Fibroblast of lung (primary cell): ENCODE measurements around the gene MSI2. TPM values are rescaled to one million over a fixed set of nuclear protein-coding genes. Genes with fewer than 3 reads are reported as not detected.

Experiments
- DNase-seq, 2 donors: peaks; one replicate each; pipeline versions ENCODE4 v3.0.0 to v3.0.0-alpha.2; 2010; ENCODE audit warnings: low read depth in 2 of 2
- H2AFZ ChIP-seq: 2 replicates; pipeline ENCODE4 v1.5.1; 2012; ENCODE audit warnings: low read length, control low read depth, inconsistent platforms
- H3K27ac ChIP-seq: 2 replicates; pipeline ENCODE4 v1.5.1; 2011; ENCODE audit warnings: low read length, control low read depth; ENCODE audit not compliant: insufficient read depth
- H3K27me3 ChIP-seq: 2 replicates; pipeline ENCODE4 v1.5.1; 2011; ENCODE audit warnings: mild to moderate bottlenecking, low read length; ENCODE audit not compliant: control insufficient read depth, insufficient read depth
- H3K36me3 ChIP-seq: 2 replicates; pipeline ENCODE4 v1.5.1; 2011; ENCODE audit warnings: low read length; ENCODE audit not compliant: control insufficient read depth, insufficient read depth
- H3K4me1 ChIP-seq: 2 replicates; pipeline ENCODE4 v1.5.1; 2011; ENCODE audit warnings: low read length; ENCODE audit not compliant: control insufficient read depth, insufficient read depth; ENCODE audit errors: extremely low read depth
- H3K4me2 ChIP-seq: 2 replicates; pipeline ENCODE4 v1.5.1; 2011; ENCODE audit warnings: low read length, control low read depth; ENCODE audit not compliant: insufficient read depth; ENCODE audit errors: extremely low read depth
- H3K4me3 ChIP-seq, 4 experiments: fragments of 200-600 bp in 1 of 4; sonication (generic) in 1 of 4; replicated peaks in 1 of 4; 2 replicates each; pipeline ENCODE4 v1.5.1; 2011 to 2016; ENCODE audit warnings: low read length in 4 of 4, low read depth in 3 of 4, mild to moderate bottlenecking in 3 of 4, control low read depth in 2 of 4, inconsistent platforms in 1 of 4, mixed read lengths in 1 of 4; ENCODE audit not compliant: insufficient read depth in 1 of 4; ENCODE audit errors: control extremely low read depth in 1 of 4
- H3K79me2 ChIP-seq: 2 replicates; pipeline ENCODE4 v1.5.1; 2012; ENCODE audit warnings: mild to moderate bottlenecking, low read length, inconsistent platforms; ENCODE audit not compliant: control insufficient read depth, insufficient read depth
- H3K9ac ChIP-seq: 2 replicates; pipeline ENCODE4 v1.5.1; 2011; ENCODE audit warnings: mild to moderate bottlenecking, low read length, control low read depth; ENCODE audit not compliant: insufficient read depth
- H3K9me3 ChIP-seq: 2 replicates; pipeline ENCODE4 v1.5.1; 2012; ENCODE audit warnings: low read depth, low read length; ENCODE audit not compliant: control insufficient read depth, insufficient read depth
- H4K20me1 ChIP-seq: 2 replicates; pipeline ENCODE4 v1.5.1; 2011; ENCODE audit warnings: low read length; ENCODE audit not compliant: control insufficient read depth, insufficient read depth; ENCODE audit errors: extremely low read depth
- CTCF ChIP-seq, 2 donors: IDR thresholded peaks in 1 of 2; conservative IDR thresholded peaks in 1 of 2; 1 replicate in 1 of 2; 2 replicates in 1 of 2; pipeline ENCODE4 v1.5.1; 2011 to 2012; ENCODE audit warnings: low read length in 2 of 2, control low read depth in 1 of 2, inconsistent platforms in 1 of 2, low read depth in 1 of 2, mild to moderate bottlenecking in 1 of 2
- EZH2 ChIP-seq: IDR thresholded peaks from 2 replicates; pipeline ENCODE4 v1.5.1; 2012; ENCODE audit warnings: low read length, control low read depth, mild to moderate bottlenecking; ENCODE audit errors: missing control alignments
- polyA plus RNA-seq, 2 donors: library from polyadenylated mRNA; depleted of rRNA in 1 of 2; stranded (reverse) in 1 of 2; unstranded in 1 of 2; fragments of >200 nt; gene quantifications; 2 replicates each; pipeline ENCODE4 v1.2.1, GENCODE V29; 2011 to 2012; ENCODE audit warnings: missing spikeins in 1 of 2
- total RNA-seq: library from RNA; depleted of rRNA; stranded (reverse); fragments of >200 nt; gene quantifications from 2 replicates; pipeline ENCODE4 v1.2.1, GENCODE V29; 2014

The MSI2 gene
- total and polyA plus RNA-seq, 2 donors (not counting 1 experiment from before 2014, with no cell fraction given): 6.8 to 14.2 TPM

DNA sequence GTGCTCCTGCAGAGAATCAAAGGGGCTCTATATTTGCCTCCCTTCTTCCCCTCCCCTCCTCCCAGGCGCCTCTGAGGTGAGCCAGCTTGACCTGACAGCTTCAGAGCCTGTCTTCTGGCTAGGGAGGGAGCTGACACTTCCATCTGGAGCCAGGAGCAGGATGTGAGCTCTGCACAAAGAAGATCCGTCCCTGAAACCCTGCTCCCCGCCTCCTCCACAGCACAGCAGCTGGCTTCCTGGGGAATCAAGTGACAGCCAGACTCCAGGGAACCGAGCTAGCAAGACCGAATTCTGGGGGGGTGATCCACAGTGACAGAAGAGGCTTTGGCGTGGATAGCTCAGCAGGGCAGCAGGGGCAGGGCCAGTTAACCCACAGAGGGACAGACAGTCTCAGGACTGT, 451.6 kb downstream of the MSI2 start:
- H3K4me2 ChIP-seq: no peak overlapping the region
- no peak overlapping the region for H3K27ac ChIP-seq
- no peak overlapping the region for H3K4me3 ChIP-seq
- H3K9ac ChIP-seq: no peak overlapping the region
- TF ChIP-seq CTCF (conservative IDR thresholded peaks at IDR 0.05 in 1 of 2, IDR thresholded peaks at IDR 0.05 in 1 of 2; ENCODE audit: low read depth in 1 of 2, low read length in 2 of 2) (no peak), EZH2 (no peak)
- H3K9me3 ChIP-seq: no peaks in the 10 kb centered on the region
- H2AFZ ChIP-seq: no peak overlapping the region
- H3K36me3 ChIP-seq: no peaks in the 10 kb centered on the region
- no peaks in the 10 kb centered on the region for H3K79me2 ChIP-seq
- H3K27me3 ChIP-seq: no peaks in the 10 kb centered on the region
- H3K4me1 ChIP-seq: no peaks in the 10 kb centered on the region
- H4K20me1 ChIP-seq: no peaks in the 10 kb centered on the region
- DNase-seq: peak; percentile 3 to 4

GRCh38 chr17:57708410-57708809, 452.1 kb downstream of the MSI2 start:
- Histone ChIP-seq H4K20me1 (no peaks in the 10 kb centered on the region), H3K4me3 (no peak overlapping the region), H3K27ac (no peak overlapping the region), H3K9ac (no peak overlapping the region), H3K27me3 (no peaks in the 10 kb centered on the region), H3K9me3 (no peaks in the 10 kb centered on the region), H2AFZ (no peak overlapping the region), H3K4me2 (no peak overlapping the region), H3K4me1 (no peaks in the 10 kb centered on the region), H3K79me2 (no peaks in the 10 kb centered on the region), H3K36me3 (no peaks in the 10 kb centered on the region)
- TF ChIP-seq EZH2 (no peak), CTCF (conservative IDR thresholded peaks at IDR 0.05 in 1 of 2, IDR thresholded peaks at IDR 0.05 in 1 of 2; ENCODE audit: low read depth in 1 of 2, low read length in 2 of 2) (peak in 1 of 2 donors; percentile 7)
- DNase-seq: no peak

DNA sequence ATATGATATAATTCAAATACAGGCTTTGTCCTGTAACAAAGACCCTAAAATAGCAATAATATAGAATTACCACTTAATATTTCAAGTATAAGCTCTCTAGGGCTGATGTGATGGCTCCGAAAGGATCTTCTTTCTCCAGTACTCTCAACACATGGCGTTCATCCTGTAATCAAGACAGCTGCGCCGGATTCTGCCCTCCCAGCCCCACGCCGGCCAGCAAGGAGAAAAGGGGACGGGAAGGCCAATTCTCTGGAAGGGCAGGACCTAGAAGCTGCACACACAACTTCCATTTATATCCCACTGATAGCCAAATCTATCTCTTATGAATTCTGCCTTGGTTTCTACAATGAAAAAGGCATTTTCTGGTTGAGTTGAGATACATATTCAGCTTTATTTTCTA, 456.8 kb downstream of the MSI2 start:
- Histone ChIP-seq H3K4me1 (no peaks in the 10 kb centered on the region), H2AFZ (no peak overlapping the region), H3K9ac (no peak overlapping the region), H3K36me3 (no peaks in the 10 kb centered on the region), H4K20me1 (no peaks in the 10 kb centered on the region), H3K27me3 (no peaks in the 10 kb centered on the region), H3K9me3 (no peaks in the 10 kb centered on the region), H3K4me3 (no peak overlapping the region), H3K4me2 (no peak overlapping the region), H3K27ac (no peak overlapping the region), H3K79me2 (no peaks in the 10 kb centered on the region)
- no peak for DNase-seq
- no peak for TF ChIP-seq CTCF (conservative IDR thresholded peaks at IDR 0.05 in 1 of 2, IDR thresholded peaks at IDR 0.05 in 1 of 2; ENCODE audit: low read depth in 1 of 2, low read length in 2 of 2)
- no peak for TF ChIP-seq EZH2
